ENCODE data around the gene HCFC1.
A peak's percentile ranks its signal among the peaks of the same experiment; 100 is the strongest.

The HCFC1 gene

GRCh38 chrX:153956044-153956907 is 15.3 kb downstream of the HCFC1 start:
- DNase-seq (ENCODE audit: low spot score): no peak

GRCh38 chrX:153955228-153955732 is 16.3 kb downstream of the HCFC1 start:
- no peak for DNase-seq (ENCODE audit: low spot score)

- no peak for DNase-seq (ENCODE audit: low spot score)
Measured at GRCh38 chrX:153954558-153955227, 16.9 kb downstream of the HCFC1 start.

- no peak for DNase-seq (ENCODE audit: low spot score)
Measured at GRCh38 chrX:153953892-153954557, 17.6 kb downstream of the HCFC1 start.

GRCh38 chrX:153953342-153953830 is 18.2 kb downstream of the HCFC1 start:
- peak; percentile 68 for DNase-seq (ENCODE audit: low spot score)

- no peak for DNase-seq (ENCODE audit: low spot score)
Measured at GRCh38 chrX:153952373-153953026, 19.1 kb downstream of the HCFC1 start.

GRCh38 chrX:153951683-153952372 is 19.8 kb downstream of the HCFC1 start:
- no peak for DNase-seq (ENCODE audit: low spot score)

- DNase-seq (ENCODE audit: low spot score): no peak
Measured at GRCh38 chrX:153950127-153950526, 21.5 kb downstream of the HCFC1 start.

GRCh38 chrX:153948847-153949805 is 22.5 kb downstream of the HCFC1 start:
- no peak for DNase-seq (ENCODE audit: low spot score)

- DNase-seq (ENCODE audit: low spot score): no peak
Measured at GRCh38 chrX:153948002-153948466, 23.6 kb downstream of the HCFC1 start.

GRCh38 chrX:153947009-153947769 is 24.4 kb downstream of the HCFC1 start:
- DNase-seq (ENCODE audit: low spot score): peak; percentile 60

- DNase-seq (ENCODE audit: low spot score): no peak
Measured at GRCh38 chrX:153945956-153946943, 25.4 kb downstream of the HCFC1 start.

GRCh38 chrX:153944800-153945150 is 26.8 kb downstream of the HCFC1 start:
- DNase-seq (ENCODE audit: low spot score): no peak

GRCh38 chrX:153944140-153944799 is 27.3 kb downstream of the HCFC1 start, which contains the start of gene RENBP:
Gene RENBP (minus strand): TSS chrX:153944643. CDS start chrX:153944610, 33 bp downstream.
- no peak for DNase-seq (ENCODE audit: low spot score)

- DNase-seq (ENCODE audit: low spot score): no peak
Measured at GRCh38 chrX:153941336-153942252, 30.0 kb downstream of the HCFC1 start.

- DNase-seq (ENCODE audit: low spot score): no peak
Measured at GRCh38 chrX:153939573-153939972, 32.0 kb downstream of the HCFC1 start.
